HCT116 (cell line): ENCODE data around the gene MEPCE. TPM values are rescaled to one million over a fixed set of nuclear protein-coding genes. Genes with fewer than 3 reads are reported as not detected.

ENCODE experiments used
- ATAC-seq: fragments of 200-7000 bp; cut with Tn5 transposase; 2 replicates; pipeline ENCODE4 v1.9.1; 2020; ENCODE audit warnings: mild to moderate bottlenecking, moderate library complexity
- BruUV-seq: library from RNA; stranded (reverse); fragments of 400-500 nt; replicated peaks from 2 replicates; lab custom pipeline; 2021; lab: Mats Ljungman, UMichigan
- CTCF ChIA-PET: fragments of 300-600 bp; sonication (Branson Sonifier 250); formaldehyde crosslinking; loops from one replicate; lab custom pipeline; 2021; ENCODE audit warnings: antibody characterized with exemption; lab: Charles Lee
- POLR2A ChIA-PET: fragments of 300-600, 350-600 bp; sonication (Branson Sonifier 250); formaldehyde crosslinking; loops from one replicate; lab custom pipeline; 2021; ENCODE audit warnings: antibody characterized with exemption; lab: Charles Lee
- RAD21 ChIA-PET, 2 experiments: fragments of 300-600 bp; sonication (Branson Sonifier 250); formaldehyde crosslinking; loops; one replicate each; lab custom pipeline; 2023; ENCODE audit warnings: low total read pairs in 2 of 2; ENCODE audit not compliant: uncharacterized antibody in 2 of 2, unreplicated experiment in 2 of 2, low non-redundant PET in 1 of 2; lab: Charles Lee
- DNase-seq: peaks from one replicate; pipeline ENCODE4 v3.0.0-alpha.2; 2010; ENCODE audit warnings: low read depth, low spot score
- H2AFZ ChIP-seq: fragments of 200-600 bp; shearing (Covaris generic), sonication (generic); 2 replicates; pipeline ENCODE4 v1.6.1; 2017; ENCODE audit warnings: low read depth, mixed run types, mixed read lengths, antibody characterized with exemption, low read length; ENCODE audit not compliant: poor library complexity, severe bottlenecking
- H3K27ac ChIP-seq: 2 replicates; pipeline ENCODE4 v1.5.1; 2012; ENCODE audit warnings: low read depth, low read length
- H3K27me3 ChIP-seq: fragments of 200-600 bp; sonication (generic); 2 replicates; pipeline ENCODE4 v1.6.1; 2016; ENCODE audit warnings: mixed run types, low read length, mixed read lengths; ENCODE audit not compliant: insufficient read depth
- H3K36me3 ChIP-seq, 2 experiments: fragments of 200-500 bp in 1 of 2; fragments of 200-600 bp in 1 of 2; sonication (Bioruptor generic) in 1 of 2; sonication (generic) in 1 of 2; 2 replicates each; pipeline versions ENCODE4 v1.5.1 to v1.6.1; 2014 to 2016; ENCODE audit warnings: low read length in 2 of 2, inconsistent platforms in 1 of 2, mixed read lengths in 1 of 2, mixed run types in 1 of 2; ENCODE audit not compliant: insufficient read depth in 2 of 2, control insufficient read depth in 1 of 2
- H3K4me1 ChIP-seq, 2 experiments: fragments of 200-600 bp in 1 of 2; sonication (generic) in 1 of 2; 2 replicates each; pipeline versions ENCODE4 v1.5.1 to v1.6.1; 2012 to 2017; ENCODE audit warnings: low read length in 2 of 2, inconsistent platforms in 1 of 2, mild to moderate bottlenecking in 1 of 2, mixed read lengths in 1 of 2, mixed run types in 1 of 2, moderate library complexity in 1 of 2; ENCODE audit not compliant: insufficient read depth in 2 of 2, control insufficient read depth in 1 of 2
- H3K4me2 ChIP-seq: fragments of 200-600 bp; sonication (generic); 2 replicates; pipeline ENCODE4 v1.6.1; 2017; ENCODE audit warnings: mixed run types, low read length, mixed read lengths
- H3K4me3 ChIP-seq, 2 experiments: fragments of 200-600 bp in 1 of 2; sonication (generic) in 1 of 2; replicated peaks in 1 of 2; 2 replicates each; pipeline ENCODE4 v1.5.1; 2011 to 2016; ENCODE audit warnings: low read length in 2 of 2, control low read depth in 1 of 2, low read depth in 1 of 2, mild to moderate bottlenecking in 1 of 2, mixed read lengths in 1 of 2, mixed run types in 1 of 2
- H3K79me2 ChIP-seq: fragments of 200-600 bp; sonication (generic); 2 replicates; pipeline ENCODE4 v1.6.1; 2017; ENCODE audit warnings: mild to moderate bottlenecking, mixed run types, low read length, moderate library complexity, mixed read lengths; ENCODE audit not compliant: insufficient read depth
- H3K9ac ChIP-seq: fragments of 200-600 bp; sonication (generic); 2 replicates; pipeline ENCODE4 v1.6.1; 2016; ENCODE audit warnings: low read length, mixed read lengths
- H3K9me2 ChIP-seq: fragments of 200-600 bp; sonication (generic), shearing (Covaris generic); 2 replicates; pipeline ENCODE4 v1.6.1; 2017; ENCODE audit warnings: mixed run types, mild to moderate bottlenecking, moderate library complexity; ENCODE audit not compliant: insufficient read depth
- H3K9me3 ChIP-seq, 2 experiments: fragments of 200-500 bp in 1 of 2; fragments of 200-600 bp in 1 of 2; sonication (Bioruptor generic) in 1 of 2; sonication (generic) in 1 of 2; 2 replicates each; pipeline ENCODE4 v1.6.1; 2014 to 2017; ENCODE audit warnings: low read length in 2 of 2, mixed read lengths in 2 of 2, inconsistent platforms in 1 of 2, low read depth in 1 of 2, mild to moderate bottlenecking in 1 of 2, mixed run types in 1 of 2, moderate library complexity in 1 of 2; ENCODE audit not compliant: control insufficient read depth in 1 of 2, insufficient read depth in 1 of 2
- H4K20me1 ChIP-seq: fragments of 200-600 bp; sonication (generic), shearing (Covaris generic); 2 replicates; pipeline ENCODE4 v1.6.1; 2017; ENCODE audit warnings: mixed run types, mild to moderate bottlenecking, moderate library complexity; ENCODE audit not compliant: insufficient read depth
- CEBPB ChIP-seq: IDR thresholded peaks from 2 replicates; pipeline ENCODE4 v1.6.1; 2012; ENCODE audit warnings: low read depth
- CTCF ChIP-seq, 3 experiments: fragments of 200-600 bp in 1 of 3; sonication (generic) in 1 of 3; IDR thresholded peaks in 2 of 3; conservative IDR thresholded peaks in 1 of 3; 2 replicates each; pipeline ENCODE4 v1.5.1; 2012 to 2017; ENCODE audit warnings: low read depth in 2 of 3, low read length in 2 of 3, antibody characterized with exemption in 1 of 3, borderline replicate concordance in 1 of 3, control low read depth in 1 of 3, mild to moderate bottlenecking in 1 of 3, mixed read lengths in 1 of 3, mixed run types in 1 of 3, moderate library complexity in 1 of 3; ENCODE audit not compliant: insufficient read depth in 1 of 3
- ELF1 ChIP-seq: IDR thresholded peaks from 2 replicates; pipeline ENCODE4 v1.6.1; 2012; ENCODE audit warnings: low read depth, borderline replicate concordance
- EZH2phosphoT487 ChIP-seq: fragments of 200-600 bp; IDR thresholded peaks from 2 replicates; pipeline ENCODE4 v1.6.1; 2018; ENCODE audit warnings: antibody characterized with exemption, borderline replicate concordance
- POLR2AphosphoS5 ChIP-seq: IDR thresholded peaks from 2 replicates; pipeline ENCODE4 v1.6.1; 2011; ENCODE audit warnings: mild to moderate bottlenecking, low read depth, low read length, moderate library complexity
- RAD21 ChIP-seq: IDR thresholded peaks from 2 replicates; pipeline ENCODE4 v1.6.1; 2012; ENCODE audit warnings: low read depth, mild to moderate bottlenecking
- TCF7L2 ChIP-seq: IDR thresholded peaks from 2 replicates; pipeline ENCODE4 v1.7.0; 2011; ENCODE audit warnings: borderline replicate concordance, inconsistent platforms; ENCODE audit not compliant: insufficient read depth, insufficient read length; ENCODE audit errors: extremely low read depth
- ZFX ChIP-seq: fragments of 450-650 bp; IDR thresholded peaks from 2 replicates; pipeline ENCODE4 v1.6.1; 2017
- intact Hi-C: fragments of 100-400 bp; cut with micrococcal nuclease; formaldehyde crosslinking; loops from 2 replicates; pipeline ENCODE4 v1.10.0; 2022
- total RNA-seq: library from RNA; stranded (reverse); gene quantifications from one replicate; pipeline ENCODE4 v1.2.1, GENCODE V29; 2021; ENCODE audit not compliant: unreplicated experiment

The MEPCE gene
- total RNA-seq, 1 experiment from 2014 or later = 44.4 TPM

GRCh38 chr7:100483090-100483721, 53.6 kb downstream of the MEPCE start:
- Histone ChIP-seq H3K27ac (peak overlapping the region; percentile 77; the same call in 1 of the 2 replicates), H3K4me3 (peak overlapping the region; percentile 52 to 67), H3K79me2 (peaks cover 6% of the 10 kb centered on the region; the same call in 1 of the 2 replicates), H3K9me2 (no peaks in the 10 kb centered on the region), H4K20me1 (no peaks in the 10 kb centered on the region), H3K9ac (peak overlapping the region; percentile 56), H3K4me2 (peak overlapping the region; percentile 88), H3K36me3 (no peaks in the 10 kb centered on the region), H3K27me3 (no peaks in the 10 kb centered on the region), H3K9me3 (no peaks in the 10 kb centered on the region), H3K4me1 (peaks cover 14 to 58% of the 10 kb centered on the region in 2 experiments), H2AFZ (no peak overlapping the region)
- no peak for DNase-seq
- ChIA-PET POLR2A (interaction anchor here (0.6 kb wide), 1 partner anchor 23 kb away, joined by 3 read pairs; no protein-coding TSS in a partner anchor), RAD21 (interaction anchor here in 1 of 2 experiments (1.0 kb wide), 1 partner anchor 77 kb away, joined by 6 read pairs; no protein-coding TSS in a partner anchor), CTCF (interaction anchor here (1.1 to 2.6 kb wide), 5 partner anchors 14 to 76 kb away, joined by 4 to 11 read pairs (median 5); no protein-coding TSS in a partner anchor)
- no TSS peak for BruUV-seq
- ATAC-seq = peak; percentile 67
- TF ChIP-seq POLR2AphosphoS5 = peak; percentile 36; the same call in 1 of the 2 replicates
- no peak for TF ChIP-seq RAD21
- peak in 2 of 3 experiments; percentile 70; a peak in 4 of 6 replicates for TF ChIP-seq CTCF (IDR thresholded peaks at IDR 0.05 in 2 of 3, conservative IDR thresholded peaks at IDR 0.05 in 1 of 3; ENCODE audit: borderline replicate concordance in 1 of 3, insufficient read depth in 1 of 3, low read depth in 2 of 3, low read length in 2 of 3)
- TF ChIP-seq TCF7L2 = no peak
- no peak for TF ChIP-seq EZH2phosphoT487
- no peak for TF ChIP-seq ZFX
- no peak for TF ChIP-seq ELF1
- TF ChIP-seq CEBPB = no peak
- intact Hi-C loops = no loop called here

Other genes starting within 250 kb of the MEPCE start
- 0.30 TPM for gene PVRIG, start 209.9 kb upstream of the MEPCE start, total RNA-seq
- gene SPDYE3, start 122.1 kb upstream of the MEPCE start, total RNA-seq = not detected
- gene PILRB, start 71.7 kb upstream of the MEPCE start, total RNA-seq = 60.2 TPM
- 1.8 TPM for gene PILRA, start 56.3 kb upstream of the MEPCE start, total RNA-seq
- gene ZCWPW1, start 1.1 kb upstream of the MEPCE start, total RNA-seq = 1.5 TPM
- gene PPP1R35, start 6.7 kb downstream of the MEPCE start, total RNA-seq = 68.7 TPM
- 1.7 TPM for gene SPACDR, start 34.4 kb downstream of the MEPCE start, total RNA-seq
- gene TSC22D4, start 49.4 kb downstream of the MEPCE start, total RNA-seq = 36.9 TPM
- 6.7 TPM for gene NYAP1, start 54.1 kb downstream of the MEPCE start, total RNA-seq
- 14.0 TPM for gene AGFG2, start 109.4 kb downstream of the MEPCE start, total RNA-seq
- gene SAP25, start 144.1 kb downstream of the MEPCE start, total RNA-seq = 4.4 TPM
- 47.9 TPM for gene LRCH4, start 156.3 kb downstream of the MEPCE start, total RNA-seq
- 2.1 TPM for gene FBXO24, start 156.5 kb downstream of the MEPCE start, total RNA-seq
- gene PCOLCE, start 172.5 kb downstream of the MEPCE start, total RNA-seq = 12.4 TPM
- 32.8 TPM for gene MOSPD3, start 182.7 kb downstream of the MEPCE start, total RNA-seq
- 11.8 TPM for gene TFR2, start 211.7 kb downstream of the MEPCE start, total RNA-seq
- gene ACTL6B, start 226.6 kb downstream of the MEPCE start, total RNA-seq = not detected
- gene GNB2, start 243.9 kb downstream of the MEPCE start, total RNA-seq = 246 TPM